ENCODE measurements around the gene KRTAP9-7. TPM values are rescaled to one million over a fixed set of nuclear protein-coding genes. Genes with fewer than 3 reads are reported as not detected.

KRTAP9-7 gene
- total RNA-seq, 1 experiment from 2014 or later = not detected

DNA sequence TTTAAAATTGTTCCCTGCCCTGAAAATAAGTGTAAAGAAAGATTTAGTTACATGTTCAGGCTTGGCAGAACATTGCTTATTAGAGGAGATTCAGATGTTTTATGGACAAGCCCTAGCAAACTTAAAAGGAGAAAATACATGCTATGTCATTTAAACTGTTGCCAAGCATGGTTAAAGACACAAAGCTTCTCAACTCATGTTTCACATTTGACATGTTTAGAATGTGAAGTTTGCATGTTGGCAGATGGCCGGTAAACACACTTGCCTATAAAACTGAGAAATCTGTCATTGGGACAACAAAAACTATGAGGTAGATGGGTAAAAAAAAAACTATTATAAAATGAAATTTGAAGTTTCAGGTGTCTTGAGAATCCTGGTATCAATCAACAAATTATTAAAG, 21.3 kb downstream of the KRTAP9-7 start:
- no peak for DNase-seq
- no peak overlapping the region for H2AFZ ChIP-seq
- no peaks in the 10 kb centered on the region for H3K79me2 ChIP-seq (ENCODE audit: low read depth)
- no peaks in the 10 kb centered on the region for H3K9me3 ChIP-seq (ENCODE audit: insufficient read depth, low read depth)
- H3K36me3 ChIP-seq (ENCODE audit: low read depth) = no peaks in the 10 kb centered on the region
- TF ChIP-seq, protein P1, sequence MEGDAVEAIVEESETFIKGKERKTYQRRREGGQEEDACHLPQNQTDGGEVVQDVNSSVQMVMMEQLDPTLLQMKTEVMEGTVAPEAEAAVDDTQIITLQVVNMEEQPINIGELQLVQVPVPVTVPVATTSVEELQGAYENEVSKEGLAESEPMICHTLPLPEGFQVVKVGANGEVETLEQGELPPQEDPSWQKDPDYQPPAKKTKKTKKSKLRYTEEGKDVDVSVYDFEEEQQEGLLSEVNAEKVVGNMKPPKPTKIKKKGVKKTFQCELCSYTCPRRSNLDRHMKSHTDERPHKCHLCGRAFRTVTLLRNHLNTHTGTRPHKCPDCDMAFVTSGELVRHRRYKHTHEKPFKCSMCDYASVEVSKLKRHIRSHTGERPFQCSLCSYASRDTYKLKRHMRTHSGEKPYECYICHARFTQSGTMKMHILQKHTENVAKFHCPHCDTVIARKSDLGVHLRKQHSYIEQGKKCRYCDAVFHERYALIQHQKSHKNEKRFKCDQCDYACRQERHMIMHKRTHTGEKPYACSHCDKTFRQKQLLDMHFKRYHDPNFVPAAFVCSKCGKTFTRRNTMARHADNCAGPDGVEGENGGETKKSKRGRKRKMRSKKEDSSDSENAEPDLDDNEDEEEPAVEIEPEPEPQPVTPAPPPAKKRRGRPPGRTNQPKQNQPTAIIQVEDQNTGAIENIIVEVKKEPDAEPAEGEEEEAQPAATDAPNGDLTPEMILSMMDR (conservative IDR thresholded peaks at IDR 0.05) = no peak
- no peak for TF ChIP-seq EZH2 (IDR thresholded peaks at IDR 0.05; ENCODE audit: low read depth)
- BruUV-seq (replicated peaks) = no TSS peak
- H3K4me1 ChIP-seq (replicated peaks; ENCODE audit: insufficient read depth) = no peaks in the 10 kb centered on the region
- no peak overlapping the region for H3K27ac ChIP-seq
- H4K20me1 ChIP-seq (ENCODE audit: insufficient read depth) = no peaks in the 10 kb centered on the region
- H3K27me3 ChIP-seq (ENCODE audit: insufficient read depth, low read depth) = no peaks in the 10 kb centered on the region
- no peaks in the 10 kb centered on the region for H3K9me2 ChIP-seq (ENCODE audit: insufficient read depth)
- CTCF ChIA-PET = no interaction called here
- H3K4me2 ChIP-seq = no peak overlapping the region
- intact Hi-C loops (cut with micrococcal nuclease; ENCODE audit: unreplicated experiment) = no loop called here
- H3F3A ChIP-seq (ENCODE audit: insufficient read depth, low read depth) = no peaks in the 10 kb centered on the region
- POLR2A ChIA-PET (ENCODE audit: unreplicated experiment) = no interaction called here
- H3K4me3 ChIP-seq = no peak overlapping the region

DNA sequence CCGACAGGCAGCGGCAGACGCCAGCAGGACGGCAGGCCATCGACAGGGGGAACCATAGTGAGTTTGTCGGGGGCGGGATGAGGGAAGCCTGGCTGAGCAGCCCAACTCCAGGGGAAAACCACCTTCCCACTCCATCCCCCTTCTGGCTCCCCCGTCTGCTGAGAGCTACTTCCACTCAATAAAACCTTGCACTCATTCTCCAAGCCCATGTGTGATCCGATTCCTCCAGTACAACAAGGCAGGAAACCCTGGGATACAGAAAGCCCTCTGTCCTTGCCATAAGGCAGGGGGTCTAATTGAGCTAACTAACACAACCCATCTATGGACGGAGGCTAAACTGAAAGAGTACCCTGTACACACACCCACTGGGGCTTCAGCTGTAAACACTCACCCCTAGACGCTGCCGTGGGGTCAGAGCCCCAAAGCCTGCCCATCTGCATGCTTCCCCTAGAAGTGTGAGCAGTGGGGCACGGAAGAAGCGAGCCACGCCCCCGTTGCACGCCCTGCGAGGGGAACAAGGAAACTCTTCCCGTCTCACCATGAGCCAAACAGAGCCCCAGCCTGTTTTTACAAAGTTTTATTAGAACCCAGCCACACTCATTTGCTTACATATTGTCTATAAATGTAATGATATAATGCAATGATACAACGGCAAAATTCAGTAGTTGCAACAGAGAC, 23.1 kb downstream of the KRTAP9-7 start:
- no peak overlapping the region for H3K27ac ChIP-seq
- H3K4me3 ChIP-seq = no peak overlapping the region
- no peak overlapping the region for H2AFZ ChIP-seq
- H3K36me3 ChIP-seq (ENCODE audit: low read depth) = no peaks in the 10 kb centered on the region
- H4K20me1 ChIP-seq (ENCODE audit: insufficient read depth) = no peaks in the 10 kb centered on the region
- intact Hi-C loops (cut with micrococcal nuclease; ENCODE audit: unreplicated experiment) = no loop called here
- no peaks in the 10 kb centered on the region for H3K9me2 ChIP-seq (ENCODE audit: insufficient read depth)
- CTCF ChIA-PET = no interaction called here
- H3F3A ChIP-seq (ENCODE audit: insufficient read depth, low read depth) = no peaks in the 10 kb centered on the region
- no peaks in the 10 kb centered on the region for H3K27me3 ChIP-seq (ENCODE audit: insufficient read depth, low read depth)
- BruUV-seq (replicated peaks) = no TSS peak
- no peaks in the 10 kb centered on the region for H3K9me3 ChIP-seq (ENCODE audit: insufficient read depth, low read depth)
- H3K4me1 ChIP-seq (replicated peaks; ENCODE audit: insufficient read depth) = no peaks in the 10 kb centered on the region
- no peaks in the 10 kb centered on the region for H3K79me2 ChIP-seq (ENCODE audit: low read depth)
- POLR2A ChIA-PET (ENCODE audit: unreplicated experiment) = no interaction called here
- no peak for DNase-seq
- no peak overlapping the region for H3K4me2 ChIP-seq
- TF ChIP-seq, protein P1 (conservative IDR thresholded peaks at IDR 0.05) = no peak

DNA sequence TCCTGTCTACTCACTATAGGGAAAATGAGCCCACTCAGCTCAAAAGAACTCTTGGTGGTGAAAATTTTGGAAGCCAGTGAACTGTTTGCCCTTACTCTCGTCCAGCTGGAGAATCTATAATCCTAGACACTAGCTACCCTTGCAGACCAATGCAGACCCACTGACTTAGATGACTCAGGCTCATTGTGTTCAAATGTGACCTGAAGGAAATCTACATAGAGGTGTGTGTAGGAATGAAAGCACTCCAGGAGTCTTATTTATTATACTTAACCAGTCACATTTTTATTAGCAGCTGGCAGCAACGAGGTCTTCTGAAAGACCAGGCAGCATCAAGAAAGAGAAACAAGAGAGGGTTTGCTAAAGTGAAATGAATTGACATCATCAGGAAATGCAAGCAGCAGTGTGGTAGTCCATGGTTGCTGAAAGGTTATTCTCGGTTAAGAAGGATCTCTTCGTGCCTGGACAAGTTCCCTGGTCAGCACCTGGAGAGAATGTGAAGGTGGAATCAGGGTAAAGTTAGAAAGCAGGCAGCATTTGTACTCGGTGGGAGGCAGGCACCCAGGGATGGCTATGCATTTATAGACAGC, 25.8 kb downstream of the KRTAP9-7 start:
- H3K27ac ChIP-seq = no peak overlapping the region
- intact Hi-C loops (cut with micrococcal nuclease; ENCODE audit: unreplicated experiment) = no loop called here

More for the DNA sequence above, 25.8 kb downstream of the KRTAP9-7 start:
- Histone ChIP-seq H3K4me3 (no peak overlapping the region), H3K4me1 (replicated peaks; ENCODE audit: insufficient read depth) (no peaks in the 10 kb centered on the region), H3K79me2 (ENCODE audit: low read depth) (no peaks in the 10 kb centered on the region), H3K9me3 (ENCODE audit: insufficient read depth, low read depth) (no peaks in the 10 kb centered on the region), H2AFZ (no peak overlapping the region), H3K4me2 (no peak overlapping the region), H4K20me1 (ENCODE audit: insufficient read depth) (no peaks in the 10 kb centered on the region), H3K9me2 (ENCODE audit: insufficient read depth) (no peaks in the 10 kb centered on the region), H3K36me3 (ENCODE audit: low read depth) (no peaks in the 10 kb centered on the region), H3F3A (ENCODE audit: insufficient read depth, low read depth) (no peaks in the 10 kb centered on the region), H3K27me3 (ENCODE audit: insufficient read depth, low read depth) (no peaks in the 10 kb centered on the region)
- no peak for DNase-seq
- TF ChIP-seq EZH2 (IDR thresholded peaks at IDR 0.05; ENCODE audit: low read depth) = no peak
- TF ChIP-seq, protein P1 (conservative IDR thresholded peaks at IDR 0.05) = no peak
- POLR2A ChIA-PET (ENCODE audit: unreplicated experiment) = interaction anchor here (0.6 kb wide), 1 partner anchor 89 kb away, joined by 4 read pairs; no protein-coding TSS in a partner anchor
- BruUV-seq (replicated peaks) = no TSS peak
- CTCF ChIA-PET = no interaction called here

Data from PC-9 (cell line).